ENCODE measurements around the gene SLC38A10.

Gene SLC38A10

GRCh38 chr17:81242421-81243332 is 52.4 kb downstream of the SLC38A10 start:
- no peak for DNase-seq (ENCODE audit: low read depth, low spot score)

GRCh38 chr17:81241648-81242420 is 53.3 kb downstream of the SLC38A10 start:
- peak; percentile 64 for DNase-seq (ENCODE audit: low read depth, low spot score)

- no peak for DNase-seq (ENCODE audit: low read depth, low spot score)
Observed at GRCh38 chr17:81241203-81241602, 53.9 kb downstream of the SLC38A10 start.

- no peak for DNase-seq (ENCODE audit: low read depth, low spot score)
Observed at GRCh38 chr17:81240761-81241160, 54.3 kb downstream of the SLC38A10 start.

GRCh38 chr17:81239714-81240555 is 55.2 kb downstream of the SLC38A10 start:
- peak; percentile 42 for DNase-seq (ENCODE audit: low read depth, low spot score)

GRCh38 chr17:81238815-81239713 is 56.0 kb downstream of the SLC38A10 start, which contains the start of the genes NDUFAF8 and TEPSIN:
Gene NDUFAF8, plus strand, starts transcription at chr17:81239318. Its CDS starts 46 bp downstream, at chr17:81239364.
Gene TEPSIN, minus strand, starts transcription at chr17:81239055. Its CDS starts 22 bp downstream, at chr17:81239033.
- DNase-seq (ENCODE audit: low read depth, low spot score): peak; percentile 100

- no peak for DNase-seq (ENCODE audit: low read depth, low spot score)
Observed at GRCh38 chr17:81238490-81238814, 56.7 kb downstream of the SLC38A10 start.

- no peak for DNase-seq (ENCODE audit: low read depth, low spot score)
Observed at GRCh38 chr17:81237591-81238489, 57.3 kb downstream of the SLC38A10 start.

- no peak for DNase-seq (ENCODE audit: low read depth, low spot score)
Observed at GRCh38 chr17:81236784-81237183, 58.3 kb downstream of the SLC38A10 start.

- no peak for DNase-seq (ENCODE audit: low read depth, low spot score)
Observed at GRCh38 chr17:81235822-81236740, 59.0 kb downstream of the SLC38A10 start.

GRCh38 chr17:81234940-81235821 is 59.9 kb downstream of the SLC38A10 start:
- no peak for DNase-seq (ENCODE audit: low read depth, low spot score)

- DNase-seq (ENCODE audit: low read depth, low spot score): no peak
Observed at GRCh38 chr17:81234506-81234855, 60.6 kb downstream of the SLC38A10 start.

- no peak for DNase-seq (ENCODE audit: low read depth, low spot score)
Observed at GRCh38 chr17:81233811-81234505, 61.1 kb downstream of the SLC38A10 start.

- no peak for DNase-seq (ENCODE audit: low read depth, low spot score)
Observed at GRCh38 chr17:81233316-81233715, 61.8 kb downstream of the SLC38A10 start.

- DNase-seq (ENCODE audit: low read depth, low spot score): no peak
Observed at GRCh38 chr17:81232616-81233241, 62.4 kb downstream of the SLC38A10 start.

GRCh38 chr17:81231766-81232581 is 63.1 kb downstream of the SLC38A10 start:
- no peak for DNase-seq (ENCODE audit: low read depth, low spot score)

All from astrocyte of the hippocampus (primary cell).